Transverse colon (tissue), 4 donors: ENCODE results near the gene EDC3. TPM values are rescaled to one million over a fixed set of nuclear protein-coding genes. Genes with fewer than 3 reads are reported as not detected.

Source experiments
- DNase-seq: peaks from one replicate; pipeline ENCODE4 v3.0.0-alpha.2; 2019
- H3K27ac ChIP-seq, 4 donors: fragments of 200-600 bp; sonication (generic); 2 replicates each; pipeline ENCODE4 v1.5.1; 2016 to 2018; ENCODE audit warnings: inconsistent platforms in 4 of 4
- H3K27me3 ChIP-seq: fragments of 200-600 bp; sonication (generic); 2 replicates; pipeline ENCODE4 v1.5.1; 2017; ENCODE audit warnings: inconsistent platforms
- H3K36me3 ChIP-seq, 4 donors: fragments of 200-600 bp; sonication (generic); 2 replicates each; pipeline ENCODE4 v1.5.1; 2017 to 2019; ENCODE audit warnings: inconsistent platforms in 4 of 4
- H3K4me1 ChIP-seq, 4 donors: fragments of 200-600 bp; sonication (generic); 2 replicates each; pipeline ENCODE4 v1.5.1; 2017 to 2020; ENCODE audit warnings: inconsistent platforms in 4 of 4
- H3K4me3 ChIP-seq, 4 donors: fragments of 200-600 bp; sonication (generic); 1 replicate in 1 of 4; 2 replicates in 3 of 4; pipeline versions ENCODE4 v1.5.1 to v1.6.1; 2017 to 2019; ENCODE audit warnings: inconsistent platforms in 4 of 4
- H3K9me3 ChIP-seq, 2 donors: fragments of 200-600 bp; sonication (generic); 2 replicates each; pipeline ENCODE4 v1.5.1; 2017 to 2019; ENCODE audit warnings: inconsistent platforms in 2 of 2
- EP300 ChIP-seq: sonication (generic); formaldehyde crosslinking; IDR thresholded peaks from one replicate; pipeline ENCODE4 v1.6.1; 2017; ENCODE audit warnings: antibody characterized with exemption, low read depth
- POLR2A ChIP-seq: fragments of 450-650 bp; IDR thresholded peaks from one replicate; pipeline ENCODE4 v1.6.1; 2016; ENCODE audit warnings: antibody characterized with exemption, mild to moderate bottlenecking, moderate library complexity
- POLR2AphosphoS5 ChIP-seq, 3 donors: sonication (generic); formaldehyde crosslinking; IDR thresholded peaks; one replicate each; pipeline ENCODE4 v1.6.1; 2016; ENCODE audit warnings: antibody characterized with exemption in 3 of 3
- WGBS, 2 donors: methylation state at CpG; one replicate each; pipeline ENCODE4 v1.1.5; 2018; ENCODE audit warnings: low coverage in 1 of 2; 5-methylcytosine and 5-hydroxymethylcytosine counted together
- in situ Hi-C, 4 donors: fragments of 200-750 bp; cut with MboI; loops; one replicate each; pipeline versions ENCODE4 v1.15.0 to v1.15.1; 2017; ENCODE audit warnings: low sequenced_read_pairs in 3 of 4, low pct_ligation_motif_present in 1 of 4, low pct_unique_long_range_greater_than_20kb in 1 of 4
- intact Hi-C: fragments of 100-400 bp; cut with DNase I; formaldehyde crosslinking; loops from one replicate; pipeline ENCODE4 v1.15.1; 2023; ENCODE audit warnings: low total_unique reads
- total RNA-seq, 4 donors: library from RNA; depleted of rRNA; stranded (reverse); fragments of >200 nt; gene quantifications; one replicate each; pipeline ENCODE4 v1.1.0, GENCODE V29; 2016
- TF ChIP-seq, protein P1 (sequence below), 5 experiments: fragments of 200-600 bp in 3 of 5; fragments of 450-650 bp in 2 of 5; sonication (generic) in 3 of 5; IDR thresholded peaks; 1 replicate in 2 of 5; 2 replicates in 3 of 5; pipeline ENCODE4 v1.5.1; 2016 to 2017; ENCODE audit warnings: antibody characterized with exemption in 5 of 5, inconsistent platforms in 3 of 5, mild to moderate bottlenecking in 2 of 5, moderate library complexity in 1 of 5

Gene EDC3
- total RNA-seq, 4 donors from 2014 or later: 23.2 to 112 (median 29.4) TPM

DNA sequence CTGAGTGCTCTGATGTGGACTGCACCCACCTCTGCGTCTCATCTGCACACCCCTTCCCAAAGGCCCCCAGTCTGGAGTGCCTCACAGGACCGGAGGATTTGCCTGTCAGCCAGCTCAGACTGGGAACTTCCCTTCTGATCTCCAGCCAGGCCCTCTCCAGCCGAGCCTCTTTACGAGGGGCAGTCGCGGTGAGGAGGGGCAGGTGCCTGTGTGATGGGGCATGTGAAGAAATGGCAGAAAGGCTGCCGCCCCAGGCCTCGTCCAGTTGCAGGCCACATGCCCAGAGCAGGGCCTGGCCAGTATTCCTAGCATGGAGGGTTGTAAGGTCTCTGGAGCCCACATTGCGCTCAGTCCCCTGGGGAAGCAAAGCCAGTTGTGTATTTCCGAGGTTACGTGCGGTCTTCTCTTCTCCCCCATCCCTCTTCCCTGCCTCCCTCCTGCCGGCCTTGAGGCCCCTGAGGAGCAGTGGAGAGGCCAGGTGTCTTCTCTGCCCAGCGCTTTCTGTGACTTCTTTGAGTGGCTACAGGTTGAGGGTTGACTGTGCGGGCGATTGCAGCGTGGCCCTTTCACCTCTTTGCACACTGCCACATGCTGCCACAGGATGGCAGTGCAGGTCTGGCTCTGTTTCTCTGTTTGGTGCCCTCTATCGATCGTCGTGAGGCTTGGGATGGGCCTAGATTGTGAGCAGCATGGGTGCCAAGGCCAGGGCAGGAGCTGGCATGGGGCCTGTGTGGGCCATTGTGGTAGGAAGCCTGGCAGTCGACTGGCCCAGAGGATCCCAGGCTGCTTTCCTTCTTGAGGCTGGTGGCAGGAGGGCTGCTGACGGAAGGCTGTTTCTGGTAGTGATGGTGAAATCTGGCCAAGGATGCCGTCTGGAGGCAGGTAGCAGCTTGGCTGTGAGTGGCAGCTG is 74.9 kb downstream of the EDC3 start:
- 51 to 57% methylated on average over 4 to 23 of the region's 23 CpGs for WGBS, 2 donors
- in situ Hi-C loops: no loop called here
- intact Hi-C loops: loop anchor here (10.0 kb wide), 1 partner anchor 236 kb away; no protein-coding TSS in a partner anchor
- TF ChIP-seq, protein P1, sequence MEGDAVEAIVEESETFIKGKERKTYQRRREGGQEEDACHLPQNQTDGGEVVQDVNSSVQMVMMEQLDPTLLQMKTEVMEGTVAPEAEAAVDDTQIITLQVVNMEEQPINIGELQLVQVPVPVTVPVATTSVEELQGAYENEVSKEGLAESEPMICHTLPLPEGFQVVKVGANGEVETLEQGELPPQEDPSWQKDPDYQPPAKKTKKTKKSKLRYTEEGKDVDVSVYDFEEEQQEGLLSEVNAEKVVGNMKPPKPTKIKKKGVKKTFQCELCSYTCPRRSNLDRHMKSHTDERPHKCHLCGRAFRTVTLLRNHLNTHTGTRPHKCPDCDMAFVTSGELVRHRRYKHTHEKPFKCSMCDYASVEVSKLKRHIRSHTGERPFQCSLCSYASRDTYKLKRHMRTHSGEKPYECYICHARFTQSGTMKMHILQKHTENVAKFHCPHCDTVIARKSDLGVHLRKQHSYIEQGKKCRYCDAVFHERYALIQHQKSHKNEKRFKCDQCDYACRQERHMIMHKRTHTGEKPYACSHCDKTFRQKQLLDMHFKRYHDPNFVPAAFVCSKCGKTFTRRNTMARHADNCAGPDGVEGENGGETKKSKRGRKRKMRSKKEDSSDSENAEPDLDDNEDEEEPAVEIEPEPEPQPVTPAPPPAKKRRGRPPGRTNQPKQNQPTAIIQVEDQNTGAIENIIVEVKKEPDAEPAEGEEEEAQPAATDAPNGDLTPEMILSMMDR (IDR thresholded peaks at IDR 0.05): peak; percentile 64 to 93 (median 80)
- TF ChIP-seq POLR2AphosphoS5 (IDR thresholded peaks at IDR 0.05) (peak in 1 of 3 donors; percentile 37), EP300 (no peak), POLR2A (no peak)
- no peak overlapping the region for H3K4me3 ChIP-seq
- no peaks in the 10 kb centered on the region for H3K9me3 ChIP-seq
- no peaks in the 10 kb centered on the region for H3K27me3 ChIP-seq
- DNase-seq: peak; percentile 78
- H3K27ac ChIP-seq: no peak overlapping the region
- H3K4me1 ChIP-seq: peaks cover 24 to 30% (median 26%) of the 10 kb centered on the region in 4 donors
- H3K36me3 ChIP-seq: peaks cover 0 to 53% (median 24%) of the 10 kb centered on the region in 4 donors

DNA sequence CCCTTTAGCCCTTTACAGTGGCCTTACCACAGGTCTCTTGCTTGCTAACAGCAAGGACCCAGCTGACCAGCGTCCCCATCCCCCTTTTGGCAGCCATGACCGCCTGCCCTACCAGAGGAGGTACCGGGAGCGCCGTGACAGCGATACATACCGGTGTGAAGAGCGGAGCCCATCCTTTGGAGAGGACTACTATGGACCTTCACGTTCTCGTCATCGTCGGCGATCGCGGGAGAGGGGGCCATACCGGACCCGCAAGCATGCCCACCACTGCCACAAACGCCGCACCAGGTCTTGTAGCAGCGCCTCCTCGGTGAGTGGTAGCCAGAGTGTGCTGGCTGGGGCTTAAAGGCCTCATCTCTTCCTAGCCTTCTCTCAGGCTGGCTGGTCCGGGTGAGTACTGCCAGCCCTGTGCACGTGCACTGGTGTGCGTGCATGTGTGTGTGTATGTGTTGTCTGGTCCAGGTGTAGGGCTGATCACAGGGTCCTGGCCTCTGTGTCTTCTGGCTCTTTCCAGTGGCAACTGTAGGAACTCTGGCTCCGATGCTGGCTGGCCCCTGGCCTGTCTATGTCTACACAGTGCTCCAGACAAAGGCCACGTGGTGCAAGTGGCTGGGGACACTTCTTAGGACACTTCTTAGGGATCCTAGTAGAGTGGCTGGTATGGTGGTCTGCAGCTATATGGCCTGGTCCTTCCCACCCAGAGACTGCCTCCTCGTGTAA is 75.7 kb downstream of the EDC3 start:
- 80 to 92% methylated on average over 1 to 27 of the region's 27 CpGs for WGBS, 2 donors
- no peak for DNase-seq
- Histone ChIP-seq H3K9me3 (no peaks in the 10 kb centered on the region), H3K4me3 (no peak overlapping the region), H3K36me3 (peaks cover 0 to 47% (median 20%) of the 10 kb centered on the region in 4 donors), H3K4me1 (peaks cover 24 to 30% (median 27%) of the 10 kb centered on the region in 4 donors), H3K27me3 (no peaks in the 10 kb centered on the region), H3K27ac (no peak overlapping the region)
- TF ChIP-seq, protein P1 (IDR thresholded peaks at IDR 0.05): no peak
- no peak for TF ChIP-seq POLR2AphosphoS5 (IDR thresholded peaks at IDR 0.05)
- TF ChIP-seq POLR2A: no peak
- TF ChIP-seq EP300: no peak
- in situ Hi-C loops (no loop called here), intact Hi-C loops (loop anchor here (10.0 kb wide), 1 partner anchor 235 kb away; no protein-coding TSS in a partner anchor)

DNA sequence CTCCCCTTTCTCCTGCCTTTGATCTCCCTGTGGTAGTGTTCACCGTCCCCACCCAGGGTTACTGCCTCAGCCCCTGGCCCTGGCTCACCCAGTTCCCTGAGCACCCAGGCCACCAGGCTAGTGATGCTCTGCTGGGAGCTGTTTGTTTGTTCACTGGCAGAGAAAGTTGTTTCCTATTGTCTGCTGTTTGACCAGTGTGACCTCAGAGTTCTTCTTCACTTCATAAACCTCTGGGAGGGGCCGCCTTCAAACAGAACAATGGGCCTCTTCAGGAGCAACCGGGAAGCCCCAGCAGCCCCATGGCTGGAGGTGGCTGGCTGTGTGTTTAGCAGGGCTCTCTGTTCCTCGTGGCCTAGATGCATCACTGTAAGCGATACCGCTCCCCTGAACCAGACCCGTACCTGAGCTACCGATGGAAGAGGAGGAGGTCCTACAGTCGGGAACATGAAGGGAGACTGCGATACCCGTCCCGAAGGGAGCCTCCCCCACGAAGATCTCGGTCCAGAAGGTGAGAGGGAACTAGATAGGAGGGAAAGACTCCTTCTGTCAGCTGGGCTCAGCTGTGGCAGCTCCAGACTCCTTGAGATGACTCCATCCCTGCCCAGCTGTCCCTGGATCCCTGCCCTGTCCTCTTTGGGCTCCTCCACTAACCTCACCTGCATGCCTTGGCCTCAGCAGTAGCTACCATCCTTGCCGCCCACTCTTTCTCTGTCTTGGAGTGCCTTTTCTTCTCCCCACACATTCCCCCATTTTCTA is 76.8 kb downstream of the EDC3 start:
- intact Hi-C loops: no loop called here
- Histone ChIP-seq H3K9me3 (no peaks in the 10 kb centered on the region), H3K4me3 (no peak overlapping the region), H3K27me3 (no peaks in the 10 kb centered on the region), H3K4me1 (peaks cover 24 to 32% (median 30%) of the 10 kb centered on the region in 4 donors), H3K36me3 (peaks cover 0 to 37% (median 16%) of the 10 kb centered on the region in 4 donors), H3K27ac (no peak overlapping the region)
- no peak for TF ChIP-seq POLR2AphosphoS5 (IDR thresholded peaks at IDR 0.05)
- no peak for TF ChIP-seq EP300
- TF ChIP-seq POLR2A: no peak
- TF ChIP-seq, protein P1 (IDR thresholded peaks at IDR 0.05): no peak
- no peak for DNase-seq
- 72 to 86% methylated on average over 1 to 15 of the region's 15 CpGs for WGBS, 2 donors
- in situ Hi-C loops: no loop called here
